LHCN-M2 (cell line): Measurements from ENCODE around the gene HLA-DRB1. TPM values are rescaled to one million over a fixed set of nuclear protein-coding genes. Genes with fewer than 3 reads are reported as not detected.
"Not testable (repeated sequence)": the region's sequence is repeated elsewhere in the genome, so short reads cannot be mapped to it uniquely, and the experiment has no call there.

Source experiments
- DNase-seq: peaks from one replicate; pipeline ENCODE4 v3.0.0-alpha.2; 2012; ENCODE audit warnings: low read depth
- total RNA-seq: library from RNA; depleted of rRNA; stranded (reverse); fragments of >200 nt; gene quantifications from 2 replicates; pipeline ENCODE4 v1.2.3, GENCODE V29; 2014

The HLA-DRB1 gene
- total RNA-seq, 1 experiment from 2014 or later: 0.57 TPM

- peak; percentile 59 for DNase-seq
Measured at GRCh38 chr6:32609731-32610640, 20.3 kb upstream of the HLA-DRB1 start.

GRCh38 chr6:32609391-32609730 lies 19.7 kb upstream of the HLA-DRB1 start:
- DNase-seq: no peak

GRCh38 chr6:32608362-32608761 lies 18.7 kb upstream of the HLA-DRB1 start:
- DNase-seq: no peak

- no peak for DNase-seq
Measured at GRCh38 chr6:32607988-32608298, 18.3 kb upstream of the HLA-DRB1 start.

GRCh38 chr6:32607263-32607987 lies 17.8 kb upstream of the HLA-DRB1 start:
- no peak for DNase-seq

- no peak for DNase-seq
Measured at GRCh38 chr6:32604434-32604877, 14.8 kb upstream of the HLA-DRB1 start.

GRCh38 chr6:32603888-32604287 lies 14.2 kb upstream of the HLA-DRB1 start:
- no peak for DNase-seq

- no peak for DNase-seq
Measured at GRCh38 chr6:32603222-32603621, 13.6 kb upstream of the HLA-DRB1 start.

GRCh38 chr6:32602383-32602782 lies 12.7 kb upstream of the HLA-DRB1 start:
- no peak for DNase-seq

GRCh38 chr6:32597024-32597423 lies 7.4 kb upstream of the HLA-DRB1 start:
- no peak for DNase-seq

GRCh38 chr6:32590713-32591112 lies 1.1 kb upstream of the HLA-DRB1 start:
- not testable (repeated sequence) for DNase-seq

GRCh38 chr6:32588156-32588555 lies 1.5 kb downstream of the HLA-DRB1 start:
- DNase-seq: no peak

GRCh38 chr6:32583527-32583898 lies 6.1 kb downstream of the HLA-DRB1 start:
- DNase-seq: no peak

GRCh38 chr6:32581315-32582095 lies 8.1 kb downstream of the HLA-DRB1 start:
- no peak for DNase-seq

GRCh38 chr6:32580593-32580992 lies 9.1 kb downstream of the HLA-DRB1 start:
- DNase-seq: no peak

- no peak for DNase-seq
Measured at GRCh38 chr6:32578962-32579361, 10.7 kb downstream of the HLA-DRB1 start.

GRCh38 chr6:32577493-32577892 lies 12.2 kb downstream of the HLA-DRB1 start:
- DNase-seq: not testable (repeated sequence)

GRCh38 chr6:32576250-32576649 lies 13.4 kb downstream of the HLA-DRB1 start:
- DNase-seq: no peak

GRCh38 chr6:32570363-32570905 lies 19.2 kb downstream of the HLA-DRB1 start:
- no peak for DNase-seq

GRCh38 chr6:32568561-32568960 lies 21.1 kb downstream of the HLA-DRB1 start:
- DNase-seq: no peak

GRCh38 chr6:32566957-32567356 lies 22.7 kb downstream of the HLA-DRB1 start:
- no peak for DNase-seq

- no peak for DNase-seq
Measured at GRCh38 chr6:32565511-32565910, 24.1 kb downstream of the HLA-DRB1 start.
